Liver (tissue), 9 donors: Measurements from ENCODE around the gene SERPINB8. TPM values are rescaled to one million over a fixed set of nuclear protein-coding genes. Genes with fewer than 3 reads are reported as not detected.

Source experiments
- DNase-seq: peaks from one replicate; pipeline ENCODE4 v3.0.0-alpha.2; 2017; ENCODE audit warnings: low spot score
- H3K27ac ChIP-seq, 2 donors: one replicate each; pipeline ENCODE4 v1.7.0; 2013; ENCODE audit warnings: inconsistent platforms in 2 of 2, low read length in 2 of 2, control low read depth in 1 of 2, low read depth in 1 of 2, mild to moderate bottlenecking in 1 of 2
- H3K27me3 ChIP-seq, 4 donors: one replicate each; pipeline versions ENCODE4 v1.6.1 to v1.7.0; 2013; ENCODE audit warnings: low read length in 3 of 4, inconsistent platforms in 1 of 4, mild to moderate bottlenecking in 1 of 4, moderate library complexity in 1 of 4; ENCODE audit not compliant: control insufficient read depth in 4 of 4, insufficient read depth in 4 of 4
- H3K36me3 ChIP-seq, 4 donors: one replicate each; pipeline versions ENCODE4 v1.6.1 to v1.7.0; 2013; ENCODE audit warnings: low read length in 3 of 4, mild to moderate bottlenecking in 3 of 4, low read depth in 1 of 4, moderate library complexity in 1 of 4; ENCODE audit not compliant: control insufficient read depth in 4 of 4, insufficient read depth in 3 of 4
- H3K4me1 ChIP-seq, 4 donors: one replicate each; pipeline versions ENCODE4 v1.6.1 to v1.7.0; 2013; ENCODE audit warnings: low read length in 3 of 4, mild to moderate bottlenecking in 3 of 4, moderate library complexity in 1 of 4; ENCODE audit not compliant: control insufficient read depth in 4 of 4, insufficient read depth in 4 of 4
- H3K4me3 ChIP-seq, 3 donors: one replicate each; pipeline versions ENCODE4 v1.6.1 to v1.7.0; 2013; ENCODE audit warnings: low read length in 3 of 3, control low read depth in 1 of 3, low read depth in 1 of 3, mild to moderate bottlenecking in 1 of 3
- H3K9ac ChIP-seq, 2 donors: one replicate each; pipeline ENCODE4 v1.7.0; 2013; ENCODE audit warnings: low read length in 2 of 2, mild to moderate bottlenecking in 2 of 2, moderate library complexity in 2 of 2, control low read depth in 1 of 2, low read depth in 1 of 2
- H3K9me3 ChIP-seq, 4 donors: one replicate each; pipeline versions ENCODE4 v1.6.1 to v1.7.0; 2013; ENCODE audit warnings: low read length in 3 of 4; ENCODE audit not compliant: control insufficient read depth in 4 of 4
- CTCF ChIP-seq: fragments of 150-350 bp; IDR thresholded peaks from 2 replicates; pipeline ENCODE4 v1.5.1; 2017; ENCODE audit warnings: improper control_type of control experiment, low read depth, low read length; ENCODE audit not compliant: missing input control
- EGR1 ChIP-seq, 2 donors: IDR thresholded peaks; 2 replicates each; pipeline ENCODE4 v1.6.1; 2016 to 2018; ENCODE audit warnings: antibody characterized with exemption in 2 of 2, low read depth in 2 of 2
- FOXA2 ChIP-seq: IDR thresholded peaks from 2 replicates; pipeline ENCODE4 v1.6.1; 2016; ENCODE audit warnings: antibody characterized with exemption
- GABPA ChIP-seq, 2 donors: IDR thresholded peaks in 1 of 2; conservative IDR thresholded peaks in 1 of 2; 2 replicates each; pipeline ENCODE4 v1.6.1; 2016; ENCODE audit warnings: antibody characterized with exemption in 2 of 2, mild to moderate bottlenecking in 1 of 2, moderate library complexity in 1 of 2
- HNF4A ChIP-seq, 2 donors: conservative IDR thresholded peaks; 2 replicates each; pipeline ENCODE4 v1.6.1; 2016; ENCODE audit warnings: antibody characterized with exemption in 2 of 2, mild to moderate bottlenecking in 2 of 2
- HNF4G ChIP-seq: IDR thresholded peaks from 2 replicates; pipeline ENCODE4 v1.6.1; 2016; ENCODE audit warnings: antibody characterized with exemption
- JUND ChIP-seq, 2 donors: IDR thresholded peaks; 2 replicates each; pipeline ENCODE4 v1.6.1; 2016; ENCODE audit warnings: antibody characterized with exemption in 2 of 2
- MAX ChIP-seq: IDR thresholded peaks from 2 replicates; pipeline ENCODE4 v1.6.1; 2016; ENCODE audit warnings: antibody characterized with exemption
- RAD21 ChIP-seq, 2 donors: IDR thresholded peaks; 2 replicates each; pipeline ENCODE4 v1.6.1; 2016; ENCODE audit warnings: antibody characterized with exemption in 2 of 2, mild to moderate bottlenecking in 2 of 2
- REST ChIP-seq: IDR thresholded peaks from 2 replicates; pipeline ENCODE4 v1.6.1; 2016; ENCODE audit warnings: antibody characterized with exemption, mild to moderate bottlenecking
- RXRA ChIP-seq, 2 donors: IDR thresholded peaks; 2 replicates each; pipeline ENCODE4 v1.6.1; 2017 to 2018; ENCODE audit warnings: antibody characterized with exemption in 2 of 2, mild to moderate bottlenecking in 1 of 2
- SP1 ChIP-seq: IDR thresholded peaks from 2 replicates; pipeline ENCODE4 v1.6.1; 2018; ENCODE audit warnings: antibody characterized with exemption, mild to moderate bottlenecking
- TAF1 ChIP-seq: conservative IDR thresholded peaks from 2 replicates; pipeline ENCODE4 v1.6.1; 2016; ENCODE audit warnings: antibody characterized with exemption, mild to moderate bottlenecking
- YY1 ChIP-seq: IDR thresholded peaks from 2 replicates; pipeline ENCODE4 v1.6.1; 2016; ENCODE audit warnings: antibody characterized with exemption, mild to moderate bottlenecking
- ZBTB33 ChIP-seq: IDR thresholded peaks from 2 replicates; pipeline ENCODE4 v1.6.1; 2016; ENCODE audit warnings: antibody characterized with exemption
- WGBS: extraction: QIAGEN DNeasy Blood & Tissue Kit; methylation state at CpG from one replicate; pipeline ENCODE4 v1.1.7; 2013; 5-methylcytosine and 5-hydroxymethylcytosine counted together
- polyA plus RNA-seq, 2 donors: library from polyadenylated mRNA; stranded (reverse) in 1 of 2; unstranded in 1 of 2; fragments of 200-250 nt in 1 of 2; fragments of >200 nt in 1 of 2; fragmentation: Nextera tagmentation in 1 of 2; extraction: Ambion mirVana in 1 of 2; gene quantifications; one replicate each; pipeline versions ENCODE4 v1.2.1 to v1.2.3, GENCODE V29; 2013 to 2015
- total RNA-seq, 2 donors: library from RNA; depleted of rRNA; stranded (reverse); fragments of >200 nt; gene quantifications; one replicate each; pipeline ENCODE4 v1.2.3, GENCODE V29; 2014
- donor health status: healthy.
- donor health status: healthy.
- donor health status: healthy.
- donor health status: healthy.
- donor health status: healthy.

The SERPINB8 gene
- total and polyA plus RNA-seq, 4 donors, result 2.5 to 8.6 (median 6.7) TPM

- WGBS, result 85% methylated on average over 4 of the region's 4 CpGs
- DNase-seq, result no peak
- Histone ChIP-seq H3K27ac (no peak overlapping the region), H3K27me3 (no peaks in the 10 kb centered on the region), H3K36me3 (no peaks in the 10 kb centered on the region), H3K9ac (no peak overlapping the region), H3K9me3 (no peaks in the 10 kb centered on the region), H3K4me3 (no peak overlapping the region), H3K4me1 (no peaks in the 10 kb centered on the region)
- TF ChIP-seq SP1 (no peak), MAX (no peak), JUND (IDR thresholded peaks at IDR 0.05) (no peak), HNF4G (no peak), ZBTB33 (no peak), CTCF (no peak), RAD21 (IDR thresholded peaks at IDR 0.05) (no peak), HNF4A (conservative IDR thresholded peaks at IDR 0.05) (no peak), EGR1 (IDR thresholded peaks at IDR 0.05; ENCODE audit: low read depth in 2 of 2) (no peak), FOXA2 (no peak), GABPA (IDR thresholded peaks at IDR 0.05 in 1 of 2, conservative IDR thresholded peaks at IDR 0.05 in 1 of 2) (no peak), TAF1 (no peak), REST (no peak), YY1 (no peak), RXRA (IDR thresholded peaks at IDR 0.05) (no peak)
Observed at GRCh38 chr18:63997041-63997440, 27.2 kb downstream of the SERPINB8 start.

GRCh38 chr18:63997606-63998005 lies 27.7 kb downstream of the SERPINB8 start:
- H3K4me3 ChIP-seq, result no peak overlapping the region
- 83% methylated on average over 2 of the region's 2 CpGs for WGBS

More at GRCh38 chr18:63997606-63998005, 27.7 kb downstream of the SERPINB8 start:
- no peaks in the 10 kb centered on the region for H3K27me3 ChIP-seq
- no peaks in the 10 kb centered on the region for H3K36me3 ChIP-seq
- TF ChIP-seq YY1 (no peak), RAD21 (IDR thresholded peaks at IDR 0.05) (no peak), MAX (no peak)
- H3K9ac ChIP-seq, result no peak overlapping the region
- H3K4me1 ChIP-seq, result no peaks in the 10 kb centered on the region
- no peaks in the 10 kb centered on the region for H3K9me3 ChIP-seq
- no peak overlapping the region for H3K27ac ChIP-seq
- no peak for DNase-seq
